ENCODE data around the gene ELL.

- TF ChIP-seq CTCF (IDR thresholded peaks at IDR 0.05; ENCODE audit: low read depth, low read length) (no peak), EZH2phosphoT487 (IDR thresholded peaks at IDR 0.05; ENCODE audit: low read depth) (no peak)
Observed at GRCh38 chr19:18445262-18445948, 76.5 kb downstream of the ELL start.
